ENCODE data around the gene MDM4. TPM values are rescaled to one million over a fixed set of nuclear protein-coding genes. Genes with fewer than 3 reads are reported as not detected.

Gene MDM4
- total RNA-seq, 4 donors from 2014 or later: 66.1 to 92.3 (median 88.6) TPM

DNA sequence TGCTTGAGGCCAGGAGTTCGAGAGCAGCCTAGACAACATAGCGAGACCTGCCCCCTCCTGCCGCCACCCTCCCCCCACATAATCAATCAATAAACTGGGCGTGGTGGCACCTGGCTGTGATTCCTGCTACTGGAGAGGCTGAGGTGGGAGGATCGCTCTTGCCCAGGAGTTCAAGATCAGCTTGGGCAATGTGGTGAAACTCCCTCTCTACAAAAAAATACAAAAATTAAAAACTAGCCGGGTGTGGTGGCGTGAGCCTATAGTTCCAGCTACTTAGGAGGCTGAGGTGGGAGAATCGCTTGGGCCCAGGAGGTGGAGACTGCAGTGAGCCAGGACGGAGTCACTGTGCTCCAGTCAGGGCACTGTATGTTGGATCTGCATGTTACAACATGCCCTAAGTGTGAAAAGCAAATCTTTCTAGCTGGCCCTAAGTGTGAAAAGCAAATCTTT lies 7.0 kb upstream of the MDM4 start:
- TF ChIP-seq, protein P1, sequence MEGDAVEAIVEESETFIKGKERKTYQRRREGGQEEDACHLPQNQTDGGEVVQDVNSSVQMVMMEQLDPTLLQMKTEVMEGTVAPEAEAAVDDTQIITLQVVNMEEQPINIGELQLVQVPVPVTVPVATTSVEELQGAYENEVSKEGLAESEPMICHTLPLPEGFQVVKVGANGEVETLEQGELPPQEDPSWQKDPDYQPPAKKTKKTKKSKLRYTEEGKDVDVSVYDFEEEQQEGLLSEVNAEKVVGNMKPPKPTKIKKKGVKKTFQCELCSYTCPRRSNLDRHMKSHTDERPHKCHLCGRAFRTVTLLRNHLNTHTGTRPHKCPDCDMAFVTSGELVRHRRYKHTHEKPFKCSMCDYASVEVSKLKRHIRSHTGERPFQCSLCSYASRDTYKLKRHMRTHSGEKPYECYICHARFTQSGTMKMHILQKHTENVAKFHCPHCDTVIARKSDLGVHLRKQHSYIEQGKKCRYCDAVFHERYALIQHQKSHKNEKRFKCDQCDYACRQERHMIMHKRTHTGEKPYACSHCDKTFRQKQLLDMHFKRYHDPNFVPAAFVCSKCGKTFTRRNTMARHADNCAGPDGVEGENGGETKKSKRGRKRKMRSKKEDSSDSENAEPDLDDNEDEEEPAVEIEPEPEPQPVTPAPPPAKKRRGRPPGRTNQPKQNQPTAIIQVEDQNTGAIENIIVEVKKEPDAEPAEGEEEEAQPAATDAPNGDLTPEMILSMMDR (IDR thresholded peaks at IDR 0.05; ENCODE audit: low read depth): no peak

DNA sequence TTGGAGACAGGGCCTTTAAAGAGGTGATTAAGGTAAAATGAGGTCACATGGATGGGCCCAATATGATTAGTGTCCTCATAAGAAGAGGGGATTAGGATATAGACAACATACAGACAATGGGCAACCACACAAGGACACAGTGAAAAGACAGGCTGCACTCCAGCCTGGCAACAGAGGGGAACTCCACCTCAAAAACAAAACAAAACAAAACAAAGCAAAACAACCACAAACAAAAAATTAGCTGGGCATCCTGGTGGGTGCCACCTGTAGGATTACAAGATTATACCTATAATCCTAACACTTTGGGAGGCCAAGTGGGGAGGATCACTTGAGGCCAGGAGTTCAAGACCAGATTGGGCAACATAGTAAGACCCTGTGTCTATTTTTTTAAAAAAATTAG lies 4.8 kb upstream of the MDM4 start:
- TF ChIP-seq, protein P1 (IDR thresholded peaks at IDR 0.05; ENCODE audit: low read depth): no peak

DNA sequence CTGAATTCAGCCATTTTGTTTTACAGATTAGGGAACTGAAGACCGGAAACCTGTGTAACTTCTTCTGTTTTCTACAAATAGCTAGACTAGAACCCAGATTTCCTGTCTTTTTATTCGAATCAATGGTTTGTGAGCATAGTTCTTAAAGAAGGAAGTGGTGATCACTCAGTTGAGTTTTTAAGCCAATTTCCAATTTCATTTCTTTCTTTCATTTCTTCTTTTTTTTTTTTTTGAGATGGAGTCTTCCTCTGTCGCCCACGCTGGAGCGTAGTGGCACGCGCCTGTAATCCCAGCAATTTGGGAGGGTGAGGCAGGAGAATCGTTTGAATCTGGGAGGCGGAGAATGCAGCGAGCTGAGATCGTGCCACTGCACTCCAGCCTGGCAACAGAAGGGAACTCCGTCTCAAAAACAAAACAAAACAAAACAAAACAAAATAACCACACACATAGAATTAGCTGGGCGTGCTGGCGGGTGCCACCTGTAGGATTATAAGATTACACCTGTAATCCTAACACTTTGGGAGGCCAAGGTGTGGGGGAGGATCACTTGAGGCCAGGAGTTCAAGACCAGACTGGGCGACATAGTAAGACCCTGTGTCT lies 3.0 kb upstream of the MDM4 start:
- TF ChIP-seq, protein P1 (IDR thresholded peaks at IDR 0.05; ENCODE audit: low read depth): no peak

DNA sequence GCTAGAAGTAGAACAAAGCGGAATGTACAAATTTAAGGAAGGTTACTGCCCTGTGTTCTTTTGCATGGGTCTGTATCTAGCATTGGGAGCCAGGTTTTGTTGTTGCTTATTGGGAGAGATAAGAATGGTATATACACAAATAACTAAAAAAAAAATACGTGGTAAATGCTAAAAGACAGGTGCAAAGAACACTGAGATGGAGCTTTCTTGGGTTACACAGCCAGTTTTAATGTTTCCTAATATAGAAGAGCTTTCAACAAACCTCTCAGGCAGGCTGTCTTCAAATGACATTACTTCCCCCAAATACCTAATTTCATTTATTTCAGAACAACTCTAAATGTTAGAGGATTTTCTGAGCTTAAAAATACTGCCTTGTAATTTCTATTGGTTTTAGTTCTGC lies 1.4 kb upstream of the MDM4 start:
- TF ChIP-seq, protein P1 (IDR thresholded peaks at IDR 0.05; ENCODE audit: low read depth): no peak

DNA sequence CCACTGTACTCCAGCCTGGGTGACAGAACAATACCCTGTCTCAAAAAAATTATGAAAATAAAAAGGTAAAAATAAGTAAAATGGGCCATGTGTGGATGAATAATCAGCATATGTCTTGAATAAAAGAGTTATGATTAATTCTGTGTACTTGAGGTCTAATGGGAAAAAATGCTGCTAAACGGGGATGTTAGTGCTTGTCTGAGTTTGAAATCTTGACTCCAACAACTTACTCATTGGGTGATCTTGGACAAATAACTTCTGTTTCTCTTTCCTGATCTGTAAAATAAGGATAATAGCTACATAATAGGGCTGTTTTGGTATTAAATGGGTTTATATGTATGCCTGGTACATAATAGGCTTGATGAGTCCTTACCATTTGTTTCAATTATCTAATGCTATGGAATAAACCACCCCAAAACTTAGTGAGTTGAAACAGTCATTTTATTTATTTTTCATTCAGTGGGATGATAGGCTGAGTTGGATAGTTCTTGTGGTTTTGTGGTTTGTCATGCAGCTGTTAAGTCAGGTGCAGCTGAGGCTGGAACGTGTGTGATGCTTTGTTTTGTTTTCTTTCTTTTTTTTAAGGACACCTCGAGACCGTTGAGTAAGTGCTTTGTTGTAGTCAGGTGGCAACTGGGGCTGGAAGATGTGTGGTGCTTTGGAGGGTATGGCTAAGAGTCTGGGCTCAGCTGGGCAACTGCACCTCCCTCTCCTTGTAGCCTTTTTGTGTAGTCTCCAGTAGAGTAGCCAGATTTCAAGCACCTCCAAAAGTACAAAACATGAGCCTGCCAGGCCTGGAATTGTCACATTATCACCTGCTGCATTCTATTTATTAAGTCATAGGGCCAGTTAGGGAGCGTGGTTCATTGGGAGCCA lies 4.9 kb downstream of the MDM4 start:
- TF ChIP-seq, protein P1 (IDR thresholded peaks at IDR 0.05; ENCODE audit: low read depth): no peak

DNA sequence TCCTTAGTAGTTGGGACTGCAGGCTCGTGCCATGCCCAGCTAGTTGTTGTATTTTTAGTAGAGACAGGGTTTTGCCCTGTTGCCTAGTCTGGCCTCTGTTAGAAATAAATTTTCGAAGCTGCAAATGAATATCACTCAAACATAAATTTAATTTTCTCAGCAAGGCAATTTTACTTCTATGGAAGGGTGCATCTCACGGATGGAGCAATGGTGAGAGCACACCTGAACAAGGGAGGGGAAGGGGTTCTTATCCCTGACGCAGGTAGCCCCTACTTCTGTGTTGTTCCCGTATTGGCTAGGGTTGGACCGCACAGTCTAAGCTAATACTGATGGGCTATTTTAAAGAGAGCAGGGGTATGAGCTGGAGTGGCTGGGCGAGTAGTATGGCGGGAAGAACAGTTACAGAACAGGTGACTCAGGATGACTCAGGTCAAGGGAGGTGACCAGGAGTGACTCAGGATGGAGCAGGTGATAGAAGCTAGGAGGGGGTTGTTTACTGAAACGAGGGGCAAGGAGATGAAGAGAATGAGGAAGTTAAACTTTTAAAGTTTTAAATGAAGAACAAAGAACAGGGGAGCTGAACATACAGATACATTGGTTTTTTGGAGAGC lies 7.5 kb downstream of the MDM4 start:
- TF ChIP-seq, protein P1 (IDR thresholded peaks at IDR 0.05; ENCODE audit: low read depth): no peak

DNA sequence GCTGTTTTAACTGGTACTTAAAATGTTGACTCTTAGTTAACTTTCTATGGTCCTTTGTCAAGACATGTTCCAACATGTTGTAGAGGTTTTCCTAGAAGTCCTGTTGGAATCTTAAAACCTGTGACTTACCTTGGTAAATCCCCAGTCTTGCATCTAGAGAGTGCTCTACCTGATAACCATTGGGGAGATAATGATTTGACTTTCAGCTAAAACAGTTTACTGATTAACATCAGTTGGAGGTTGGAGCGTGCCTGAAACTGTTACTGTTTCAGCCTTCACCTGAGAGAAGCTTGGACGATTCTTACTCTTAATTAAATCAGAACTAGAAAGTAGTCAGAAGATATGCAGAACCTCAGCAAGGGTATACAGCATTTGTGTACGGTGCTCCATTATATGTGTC lies 8.8 kb downstream of the MDM4 start:
- TF ChIP-seq, protein P1 (IDR thresholded peaks at IDR 0.05; ENCODE audit: low read depth): no peak
